ENCODE data around the gene SLAIN1.

GRCh38 chr13:77674852-77675251, 22.6 kb upstream of the SLAIN1 start:
- no peak for TF ChIP-seq POLR2A (IDR thresholded peaks at IDR 0.05; ENCODE audit: low read length)
- TF ChIP-seq GATA1 (IDR thresholded peaks at IDR 0.05; ENCODE audit: low read depth, low read length): no peak

Data from erythroblast (primary cell).